Osteoblast (primary cell): ENCODE results near the gene SH3BP2. TPM values are rescaled to one million over a fixed set of nuclear protein-coding genes. Genes with fewer than 3 reads are reported as not detected.

Experiments
- DNase-seq: peaks from one replicate; pipeline ENCODE4 v3.0.0; 2011; ENCODE audit warnings: low spot score, mixed read lengths; ENCODE audit not compliant: insufficient read length; ENCODE audit errors: missing footprints
- H2AFZ ChIP-seq: 2 replicates; pipeline ENCODE4 v1.6.0; 2011; ENCODE audit warnings: mild to moderate bottlenecking, low read length
- H3K27ac ChIP-seq: 2 replicates; pipeline ENCODE4 v1.5.1; 2011; ENCODE audit warnings: mild to moderate bottlenecking, low read depth, low read length, moderate library complexity
- H3K27me3 ChIP-seq: 2 replicates; pipeline ENCODE4 v1.6.0; 2012; ENCODE audit warnings: mild to moderate bottlenecking, control low read depth, inconsistent platforms, low read length, moderate library complexity; ENCODE audit not compliant: insufficient read depth
- H3K36me3 ChIP-seq: 2 replicates; pipeline ENCODE4 v1.5.1; 2011; ENCODE audit warnings: mild to moderate bottlenecking, low read length, control low read depth, moderate library complexity; ENCODE audit not compliant: insufficient read depth
- H3K4me1 ChIP-seq: 2 replicates; pipeline ENCODE4 v1.5.1; 2011; ENCODE audit warnings: mild to moderate bottlenecking, low read length, control low read depth, moderate library complexity; ENCODE audit not compliant: insufficient read depth
- H3K4me2 ChIP-seq: 2 replicates; pipeline ENCODE4 v1.6.0; 2011; ENCODE audit warnings: mild to moderate bottlenecking, low read length; ENCODE audit not compliant: insufficient read depth
- H3K4me3 ChIP-seq: fragments of 200-600 bp; sonication (generic); 3 replicates; pipeline ENCODE4 v1.5.1; 2012; ENCODE audit warnings: mild to moderate bottlenecking, low read length, inconsistent platforms; ENCODE audit not compliant: insufficient read depth
- H3K79me2 ChIP-seq: 2 replicates; pipeline ENCODE4 v1.6.0; 2012; ENCODE audit warnings: mild to moderate bottlenecking, low read length, control low read depth, inconsistent platforms; ENCODE audit not compliant: insufficient read depth
- H3K9me3 ChIP-seq: 2 replicates; pipeline ENCODE4 v1.5.1; 2011; ENCODE audit warnings: low read depth, low read length, control low read depth
- H4K20me1 ChIP-seq: 2 replicates; pipeline ENCODE4 v1.6.0; 2012; ENCODE audit warnings: mild to moderate bottlenecking, low read length, control low read depth; ENCODE audit not compliant: insufficient read depth
- CTCF ChIP-seq: IDR thresholded peaks from 2 replicates; pipeline ENCODE4 v1.5.1; 2011; ENCODE audit warnings: mild to moderate bottlenecking, low read depth, low read length, moderate library complexity; ENCODE audit errors: extremely low read depth
- total RNA-seq: library from RNA; depleted of rRNA; stranded (reverse); fragments of >200 nt; gene quantifications from 2 replicates; pipeline ENCODE4 v1.2.3, GENCODE V29; 2012

The SH3BP2 gene
- total RNA-seq, 1 donor: 26.4 TPM

DNA sequence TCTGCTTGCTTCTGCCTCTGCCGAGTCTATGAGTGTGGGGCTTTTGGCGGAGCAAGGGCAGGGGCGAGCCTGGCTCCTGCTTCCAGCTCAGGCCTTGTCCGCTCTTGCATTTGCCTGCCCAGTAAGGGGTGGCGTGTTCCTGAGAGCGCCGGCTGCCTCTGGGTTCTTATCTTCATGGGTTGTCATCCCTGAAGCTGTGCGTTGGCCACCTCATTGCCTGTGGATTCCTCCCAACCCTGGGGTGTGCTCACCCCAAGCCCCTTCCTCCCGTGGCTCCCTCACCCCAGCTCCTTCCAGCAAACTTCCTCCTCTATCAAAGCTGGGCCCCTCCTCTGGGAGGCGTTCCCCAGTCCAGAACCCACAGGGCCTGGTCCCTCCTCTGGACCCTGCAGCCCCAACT, 17.5 kb downstream of the SH3BP2 start:
- Histone ChIP-seq H3K36me3 (peaks cover 5% of the 10 kb centered on the region), H2AFZ (no peak overlapping the region), H3K4me3 (no peak overlapping the region), H3K4me2 (no peak overlapping the region), H3K9me3 (no peaks in the 10 kb centered on the region), H3K4me1 (peaks cover 19% of the 10 kb centered on the region), H3K27me3 (no peaks in the 10 kb centered on the region), H4K20me1 (no peaks in the 10 kb centered on the region), H3K79me2 (peaks cover 77% of the 10 kb centered on the region), H3K27ac (no peak overlapping the region)
- TF ChIP-seq CTCF: no peak
- no peak for DNase-seq

GRCh38 chr4:2811830-2812611, 19.1 kb downstream of the SH3BP2 start:
- peaks cover 77% of the 10 kb centered on the region for H3K79me2 ChIP-seq
- peak overlapping the region; percentile 68 for H3K27ac ChIP-seq
- H3K27me3 ChIP-seq: no peaks in the 10 kb centered on the region
- H3K4me1 ChIP-seq: peaks cover 15% of the 10 kb centered on the region
- peak; percentile 98 for DNase-seq
- H2AFZ ChIP-seq: peak overlapping the region; percentile 88
- TF ChIP-seq CTCF: no peak
- peaks cover 5% of the 10 kb centered on the region for H3K36me3 ChIP-seq
- peak overlapping the region; percentile 70 for H3K4me2 ChIP-seq
- H3K4me3 ChIP-seq: peak overlapping the region; percentile 64
- peaks cover 3% of the 10 kb centered on the region for H3K9me3 ChIP-seq
- H4K20me1 ChIP-seq: peaks cover 4% of the 10 kb centered on the region

GRCh38 chr4:2812612-2813354, 19.9 kb downstream of the SH3BP2 start:
- Histone ChIP-seq H3K36me3 (peaks cover 5% of the 10 kb centered on the region), H3K4me1 (peaks cover 15% of the 10 kb centered on the region), H4K20me1 (peaks cover 10% of the 10 kb centered on the region), H3K4me3 (peak overlapping the region; percentile 64), H3K27ac (peak overlapping the region; percentile 68), H3K4me2 (peak overlapping the region; percentile 70), H3K27me3 (no peaks in the 10 kb centered on the region), H2AFZ (peak overlapping the region; percentile 88), H3K9me3 (peaks cover 3% of the 10 kb centered on the region), H3K79me2 (peaks cover 77% of the 10 kb centered on the region)
- no peak for TF ChIP-seq CTCF
- no peak for DNase-seq
